Loucy (cell line): ENCODE measurements around the gene UNC79.

Source experiments
- CTCF ChIP-seq: fragments of 200-600 bp; sonication (generic); conservative IDR thresholded peaks from 2 replicates; pipeline ENCODE4 v1.5.1; 2014; ENCODE audit warnings: mild to moderate bottlenecking, antibody characterized with exemption, low read length
- EZH2phosphoT487 ChIP-seq: fragments of 200-600 bp; IDR thresholded peaks from 2 replicates; pipeline ENCODE4 v1.6.1; 2018; ENCODE audit warnings: antibody characterized with exemption, mild to moderate bottlenecking, moderate library complexity, borderline replicate concordance

- TF ChIP-seq CTCF (no peak), EZH2phosphoT487 (no peak)
These were observed 283.9 kb downstream of the UNC79 start for GRCh38 chr14:93714605-93715004.
